Stimulated activated naive B cell treated with anti-CD40 and anti-IgM and Interleukin-4, amounts not matched to agents 10 μg/mL and 1 μg/mL and 100 μg/mL, for 72 hours (primary cell): Measurements from ENCODE around the gene SEPHS2.
"Not testable (repeated sequence)": the region's sequence is repeated elsewhere in the genome, so short reads cannot be mapped to it uniquely, and the experiment has no call there.

Source experiments
- ATAC-seq, 2 donors: fragments of 150-1000 bp; cut with Tn5 transposase; replicated peaks; 2 replicates each; pipeline ENCODE4 v1.10.0; 2021; ENCODE audit warnings: moderate library complexity in 1 of 2
- DNase-seq: peaks from one replicate; pipeline ENCODE4 v3.0.0; 2021
- H3K27ac Mint-ChIP-seq: one replicate; pipeline ENCODE4 v1.8.0; 2022; ENCODE audit warnings: mild to moderate bottlenecking, mixed read lengths
- H3K27me3 Mint-ChIP-seq, 2 donors: one replicate each; pipeline ENCODE4 v1.8.0; 2022; ENCODE audit warnings: mixed read lengths in 2 of 2
- H3K36me3 Mint-ChIP-seq, 2 donors: one replicate each; pipeline ENCODE4 v1.8.0; 2022; ENCODE audit warnings: mixed read lengths in 2 of 2, mild to moderate bottlenecking in 1 of 2
- H3K4me1 Mint-ChIP-seq, 2 donors: one replicate each; pipeline ENCODE4 v1.8.0; 2022; ENCODE audit warnings: mixed read lengths in 2 of 2, mild to moderate bottlenecking in 1 of 2
- H3K4me3 Mint-ChIP-seq, 2 donors: one replicate each; pipeline ENCODE4 v1.8.0; 2022; ENCODE audit warnings: mild to moderate bottlenecking in 2 of 2, mixed read lengths in 2 of 2, moderate library complexity in 1 of 2
- H3K9me3 Mint-ChIP-seq, 2 donors: one replicate each; pipeline ENCODE4 v1.8.0; 2022; ENCODE audit warnings: mixed read lengths in 2 of 2, mild to moderate bottlenecking in 1 of 2

Gene SEPHS2

GRCh38 chr16:30409125-30410060 is 36.3 kb downstream of the SEPHS2 start:
- DNase-seq (peak; percentile 83), ATAC-seq (peak; percentile 64 to 65)
- H3K27ac Mint-ChIP-seq, result peak overlapping the region; percentile 80
- peak overlapping the region; percentile 39 to 91 for H3K4me3 Mint-ChIP-seq
- H3K36me3 Mint-ChIP-seq, result peaks cover 16 to 18% of the 10 kb centered on the region in 2 donors
- no peaks in the 10 kb centered on the region for H3K9me3 Mint-ChIP-seq
- peaks cover 32 to 36% of the 10 kb centered on the region in 2 donors for H3K4me1 Mint-ChIP-seq
- H3K27me3 Mint-ChIP-seq, result no peaks in the 10 kb centered on the region

DNA sequence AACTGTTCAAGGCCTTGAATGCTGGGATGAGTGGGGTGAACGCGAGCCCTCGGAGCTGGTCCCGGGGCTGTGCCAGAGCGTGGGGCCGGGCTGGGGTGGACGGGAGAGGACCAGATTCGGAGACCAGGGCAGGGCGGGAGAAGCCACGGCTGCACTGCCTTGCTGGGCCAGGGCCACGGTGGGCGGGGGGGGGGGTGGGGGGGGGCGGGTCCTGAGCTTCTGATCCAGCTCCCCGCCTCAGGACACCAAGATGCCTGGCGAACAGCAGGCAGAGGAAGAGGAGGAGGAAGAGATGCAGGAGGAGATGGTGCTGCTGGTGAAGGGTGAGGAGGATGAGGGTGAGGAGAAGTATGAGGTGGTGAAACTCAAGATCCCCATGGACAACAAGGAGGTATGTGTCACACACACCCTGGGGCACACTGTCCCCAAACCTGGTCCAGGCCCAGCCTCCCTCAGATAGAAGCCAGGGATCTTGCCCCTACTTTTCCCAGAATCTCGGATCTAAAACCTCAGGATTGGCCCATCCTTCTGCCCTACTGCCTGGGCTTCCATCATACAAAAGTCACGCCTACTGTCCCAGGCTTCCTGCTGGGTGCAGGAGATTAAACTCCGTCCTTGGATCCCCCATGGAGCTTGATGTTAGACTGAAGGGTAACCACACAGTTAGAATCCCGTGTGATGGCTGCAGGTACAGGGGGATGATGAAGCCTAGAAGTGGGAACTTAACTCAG is 37.7 kb downstream of the SEPHS2 start:
- Mint-ChIP-seq H3K36me3 (peaks cover 10 to 12% of the 10 kb centered on the region in 2 donors), H3K27me3 (no peaks in the 10 kb centered on the region), H3K4me3 (peak overlapping the region; percentile 91 to 99), H3K9me3 (no peaks in the 10 kb centered on the region), H3K27ac (peak overlapping the region; percentile 94), H3K4me1 (peaks cover 28 to 35% of the 10 kb centered on the region in 2 donors)
- DNase-seq, result no peak
- no peak for ATAC-seq

GRCh38 chr16:30407102-30407803 is 38.4 kb downstream of the SEPHS2 start, which contains the start of gene ZNF771:
Gene ZNF771, plus strand, starts transcription at chr16:30407606. Its CDS starts 448 bp downstream, at chr16:30408054.
- Mint-ChIP-seq H3K4me3 (peak within 1 kb of the TSS; percentile 91 to 99), H3K27ac (peak within 1 kb of the TSS; percentile 98), H3K27me3 (no peaks in the 10 kb centered on the region), H3K4me1 (peaks cover 28 to 36% of the 10 kb centered on the region in 2 donors), H3K9me3 (no peaks in the 10 kb centered on the region), H3K36me3 (peaks cover 10% of the 10 kb centered on the region in 2 donors)
- DNase-seq (peak; percentile 84), ATAC-seq (peak; percentile 83 to 88)

DNA sequence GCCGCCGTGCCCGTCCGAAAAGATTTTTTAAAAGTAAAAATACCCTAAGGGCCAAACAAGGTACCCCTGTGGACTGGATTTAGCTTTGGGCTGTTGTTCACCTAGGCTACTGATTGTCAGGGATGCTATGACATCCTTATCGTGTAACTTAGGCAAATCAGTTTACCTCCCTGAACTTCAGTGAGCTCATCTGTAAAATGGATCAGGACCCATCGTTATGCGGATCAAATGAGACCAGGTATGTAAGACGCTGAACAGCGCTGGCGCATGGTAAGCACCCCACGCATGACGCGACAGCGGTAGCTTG is 38.9 kb downstream of the SEPHS2 start:
- peak; percentile 31 to 38 for ATAC-seq
- no peak for DNase-seq
- peak overlapping the region; percentile 98 for H3K27ac Mint-ChIP-seq

DNA sequence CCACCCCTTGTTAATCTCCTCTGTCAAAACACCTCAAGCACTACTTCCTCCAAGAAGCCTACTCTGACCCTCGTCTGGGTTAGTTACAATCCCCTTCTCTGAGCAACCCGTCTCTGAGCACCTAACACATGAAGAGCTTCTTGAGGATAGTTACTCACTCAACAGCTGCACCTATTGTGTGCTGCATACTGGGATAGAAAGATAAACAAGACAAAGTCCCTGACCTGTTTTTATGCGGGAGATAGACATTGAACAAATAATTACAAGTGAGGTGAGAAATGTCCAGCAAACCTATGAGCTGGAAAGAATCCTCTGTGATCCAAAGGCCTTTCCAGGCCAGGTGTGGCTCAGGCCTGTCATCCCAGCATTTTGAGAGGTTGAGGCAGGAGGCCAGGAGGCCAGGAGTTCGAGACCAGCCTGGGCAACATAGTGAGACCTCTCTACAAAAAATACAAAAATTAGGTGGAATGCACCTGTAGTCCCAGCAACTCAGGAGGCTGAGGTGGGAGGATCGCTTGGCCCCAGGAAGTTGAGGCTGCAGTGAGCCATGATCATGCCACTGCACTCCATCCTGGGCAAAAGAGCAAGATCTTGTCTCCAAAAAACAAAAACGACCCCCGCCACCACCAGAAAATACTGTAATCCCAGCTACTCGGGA is 43.8 kb downstream of the SEPHS2 start:
- no peak for ATAC-seq
- Mint-ChIP-seq H3K27me3 (peaks cover 0 to 5% of the 10 kb centered on the region in 2 donors), H3K4me1 (peaks cover 17 to 43% of the 10 kb centered on the region in 2 donors), H3K4me3 (peak overlapping the region; percentile 89 to 93), H3K9me3 (no peaks in the 10 kb centered on the region), H3K36me3 (peaks cover 6 to 12% of the 10 kb centered on the region in 2 donors), H3K27ac (peak overlapping the region; percentile 92)
- DNase-seq, result no peak

More for the DNA sequence above, 38.9 kb downstream of the SEPHS2 start:
- H3K4me3 Mint-ChIP-seq, result peak overlapping the region; percentile 91 to 99
- peaks cover 24 to 33% of the 10 kb centered on the region in 2 donors for H3K4me1 Mint-ChIP-seq
- peaks cover 0 to under 1% of the 10 kb centered on the region in 2 donors for H3K27me3 Mint-ChIP-seq
- peaks cover 5% of the 10 kb centered on the region in 2 donors for H3K36me3 Mint-ChIP-seq
- no peaks in the 10 kb centered on the region for H3K9me3 Mint-ChIP-seq

DNA sequence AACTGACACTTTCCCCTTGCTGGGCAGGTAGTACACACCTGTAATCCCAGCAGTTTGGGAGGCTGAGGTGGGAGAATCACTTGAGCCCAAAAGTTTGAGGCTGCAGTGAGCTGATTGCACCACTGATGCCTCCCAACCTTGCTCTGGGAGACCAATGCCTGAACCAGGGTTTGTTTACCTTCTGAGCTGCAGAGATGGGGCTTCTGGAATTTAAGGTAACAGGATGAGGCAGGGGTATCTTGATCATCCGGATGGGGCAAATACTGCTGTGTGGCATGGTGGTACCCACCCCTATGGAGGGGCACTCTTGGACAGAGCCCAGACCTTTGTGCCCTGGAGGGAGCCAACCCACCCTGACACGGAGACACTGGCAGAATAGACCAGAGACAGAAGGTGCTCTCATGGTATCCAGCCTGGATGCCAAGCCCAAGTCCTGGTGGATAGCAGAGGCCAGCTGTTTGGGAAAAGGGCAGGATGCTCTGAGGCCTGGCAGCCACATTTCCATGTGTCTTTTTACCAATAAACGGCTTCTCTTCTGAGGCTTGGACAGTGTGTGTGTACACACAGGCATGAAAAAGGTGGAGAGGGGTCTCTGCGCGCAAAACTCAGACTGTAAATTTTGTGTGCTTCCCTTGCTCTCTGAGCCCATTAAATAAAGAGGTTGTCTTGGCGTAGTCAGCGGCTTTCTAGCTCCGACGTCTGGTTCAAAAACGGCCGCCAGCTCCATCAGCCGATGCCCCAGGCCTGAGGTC is 46.1 kb downstream of the SEPHS2 start:
- peaks cover 0 to 5% of the 10 kb centered on the region in 2 donors for H3K27me3 Mint-ChIP-seq
- H3K4me3 Mint-ChIP-seq, result peak overlapping the region; percentile 89 to 93
- peaks cover 23 to 63% of the 10 kb centered on the region in 2 donors for H3K4me1 Mint-ChIP-seq
- ATAC-seq (no peak), DNase-seq (no peak)
- peaks cover 6 to 17% of the 10 kb centered on the region in 2 donors for H3K36me3 Mint-ChIP-seq
- H3K9me3 Mint-ChIP-seq, result no peaks in the 10 kb centered on the region
- peak overlapping the region; percentile 93 for H3K27ac Mint-ChIP-seq

GRCh38 chr16:30398661-30399434 is 46.8 kb downstream of the SEPHS2 start:
- DNase-seq (no peak), ATAC-seq (no peak)
- peak overlapping the region in 1 of 2 donors; percentile 39 for H3K4me3 Mint-ChIP-seq
- H3K9me3 Mint-ChIP-seq, result no peaks in the 10 kb centered on the region
- H3K27me3 Mint-ChIP-seq, result peaks cover 0 to 5% of the 10 kb centered on the region in 2 donors
- H3K27ac Mint-ChIP-seq, result no peak overlapping the region
- peaks cover 25 to 68% of the 10 kb centered on the region in 2 donors for H3K4me1 Mint-ChIP-seq
- peaks cover 6 to 17% of the 10 kb centered on the region in 2 donors for H3K36me3 Mint-ChIP-seq

GRCh38 chr16:30397776-30398660 is 47.7 kb downstream of the SEPHS2 start:
- ATAC-seq (no peak), DNase-seq (no peak)
- H3K9me3 Mint-ChIP-seq, result no peaks in the 10 kb centered on the region
- H3K4me1 Mint-ChIP-seq, result peaks cover 25 to 63% of the 10 kb centered on the region in 2 donors
- peaks cover 6 to 17% of the 10 kb centered on the region in 2 donors for H3K36me3 Mint-ChIP-seq
- peaks cover 0 to 5% of the 10 kb centered on the region in 2 donors for H3K27me3 Mint-ChIP-seq
- no peak overlapping the region for H3K27ac Mint-ChIP-seq
- H3K4me3 Mint-ChIP-seq, result no peak overlapping the region

DNA sequence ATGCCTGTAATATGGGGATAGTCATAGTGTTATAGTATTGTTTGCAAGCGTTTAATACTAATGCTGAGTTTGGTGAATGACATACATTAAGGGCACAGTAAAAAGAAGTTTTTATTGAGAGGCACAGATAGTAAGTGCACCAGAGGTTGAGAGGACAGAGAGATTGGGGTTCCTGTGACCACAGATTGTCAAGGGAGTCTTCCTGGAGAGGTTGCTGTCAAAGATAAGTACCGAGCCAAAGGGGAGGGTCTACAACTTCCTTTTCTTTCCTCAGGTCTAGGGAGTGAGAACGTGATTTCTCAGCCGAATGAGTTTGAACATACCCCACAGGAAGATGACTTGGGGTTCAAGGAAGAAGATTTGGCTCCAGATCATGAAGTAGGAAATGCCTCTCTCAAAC is 48.6 kb downstream of the SEPHS2 start:
- ATAC-seq, result no peak
- H3K4me3 Mint-ChIP-seq, result peak overlapping the region; percentile 27 to 90
- DNase-seq, result no peak
- peaks cover 0 to 5% of the 10 kb centered on the region in 2 donors for H3K27me3 Mint-ChIP-seq
- H3K4me1 Mint-ChIP-seq, result peaks cover 25 to 61% of the 10 kb centered on the region in 2 donors
- H3K9me3 Mint-ChIP-seq, result no peaks in the 10 kb centered on the region
- peaks cover 6 to 17% of the 10 kb centered on the region in 2 donors for H3K36me3 Mint-ChIP-seq
- no peak overlapping the region for H3K27ac Mint-ChIP-seq

GRCh38 chr16:30396627-30397026 is 49.0 kb downstream of the SEPHS2 start:
- not testable (repeated sequence) for H3K9me3 Mint-ChIP-seq, H3K27me3 Mint-ChIP-seq, H3K27ac Mint-ChIP-seq, DNase-seq, ATAC-seq
- peaks cover 6 to 17% of the 10 kb centered on the region in 2 donors for H3K36me3 Mint-ChIP-seq
- H3K4me3 Mint-ChIP-seq, result peak overlapping the region; percentile 27 to 90
- H3K4me1 Mint-ChIP-seq, result peaks cover 24 to 58% of the 10 kb centered on the region in 2 donors

DNA sequence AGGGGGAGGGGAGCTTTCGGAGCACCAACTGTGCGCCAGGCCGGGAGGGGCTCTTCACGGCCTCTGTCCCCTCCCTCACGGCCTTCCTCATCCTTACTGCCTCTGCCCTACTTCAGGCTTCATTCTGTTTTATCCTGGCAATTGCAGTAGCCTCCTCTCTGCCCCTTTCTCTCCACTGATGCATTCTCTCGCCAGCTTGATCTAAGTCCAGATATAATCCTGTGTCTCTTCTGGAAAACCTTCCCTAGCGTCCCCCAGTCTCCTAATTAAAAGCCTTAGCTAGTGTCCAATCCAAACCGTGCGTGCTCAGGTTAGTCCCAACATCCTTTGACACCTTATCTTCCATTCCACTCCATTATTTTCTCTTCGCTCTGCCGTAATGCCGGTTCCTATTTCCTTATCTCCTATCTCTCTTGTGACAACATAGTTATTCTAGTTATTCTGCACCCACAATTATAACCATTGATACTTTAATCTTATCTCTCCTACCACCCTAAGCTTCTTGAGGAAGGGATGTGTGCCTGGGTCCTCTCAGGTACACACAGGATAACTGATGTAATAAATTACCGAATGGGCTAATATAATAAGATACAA is 49.6 kb downstream of the SEPHS2 start:
- Mint-ChIP-seq H3K4me3 (peak overlapping the region; percentile 90 to 99), H3K27me3 (no peaks in the 10 kb centered on the region), H3K27ac (peak overlapping the region; percentile 74), H3K4me1 (peaks cover 21 to 53% of the 10 kb centered on the region in 2 donors), H3K36me3 (peaks cover 6 to 17% of the 10 kb centered on the region in 2 donors), H3K9me3 (no peaks in the 10 kb centered on the region)
- ATAC-seq, result no peak
- DNase-seq, result no peak
